ENCODE measurements around the gene SLC9A3.

The SLC9A3 gene

DNA sequence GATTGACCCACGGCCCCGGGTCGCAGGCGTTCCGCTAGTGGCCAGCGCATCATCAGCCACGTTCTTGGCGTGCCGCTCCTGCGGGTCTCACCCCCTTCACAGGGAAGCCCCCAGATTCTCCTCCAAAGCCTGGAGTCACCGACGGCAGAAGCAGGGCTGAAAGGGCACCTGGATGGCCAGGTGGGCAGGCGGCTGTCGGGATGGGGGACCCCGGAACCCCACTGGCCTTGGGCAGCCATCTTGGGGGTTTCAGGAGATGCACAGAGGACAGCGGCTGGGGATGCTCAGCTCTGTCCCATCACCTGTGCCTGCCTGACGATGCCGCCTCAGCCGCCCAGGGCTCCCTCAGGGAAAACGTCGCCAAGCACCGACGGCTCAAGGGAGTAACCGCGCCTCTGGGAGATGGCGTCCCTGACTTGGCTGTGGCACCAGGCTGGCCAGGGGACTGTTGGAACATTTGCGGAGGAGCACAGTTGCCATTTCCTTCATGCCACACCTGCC lies 14.1 kb upstream of the SLC9A3 start:
- DNase-seq: no peak

DNA sequence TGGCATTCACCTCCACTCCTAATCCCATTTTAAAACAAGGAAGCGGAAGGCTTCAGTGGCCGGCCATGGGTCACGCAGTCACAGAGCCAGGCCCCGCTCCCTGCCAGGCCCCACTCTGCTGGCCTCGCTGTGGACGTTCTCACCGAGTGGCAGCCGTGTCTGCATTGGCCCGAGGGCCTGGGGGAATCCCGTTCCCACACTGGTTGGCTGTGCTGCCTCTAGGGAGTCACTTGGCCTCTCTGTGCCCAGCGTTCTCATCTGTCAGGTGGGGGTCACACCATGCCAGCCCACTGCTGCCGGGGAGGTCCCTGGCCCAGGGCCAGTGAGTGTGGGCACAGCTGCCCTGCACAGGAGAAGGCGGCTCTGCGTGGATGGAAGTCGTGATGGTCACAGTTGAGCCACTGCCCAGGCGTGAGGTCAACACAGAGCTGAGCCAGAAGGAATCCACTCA lies 13.4 kb upstream of the SLC9A3 start:
- no peak for DNase-seq

DNA sequence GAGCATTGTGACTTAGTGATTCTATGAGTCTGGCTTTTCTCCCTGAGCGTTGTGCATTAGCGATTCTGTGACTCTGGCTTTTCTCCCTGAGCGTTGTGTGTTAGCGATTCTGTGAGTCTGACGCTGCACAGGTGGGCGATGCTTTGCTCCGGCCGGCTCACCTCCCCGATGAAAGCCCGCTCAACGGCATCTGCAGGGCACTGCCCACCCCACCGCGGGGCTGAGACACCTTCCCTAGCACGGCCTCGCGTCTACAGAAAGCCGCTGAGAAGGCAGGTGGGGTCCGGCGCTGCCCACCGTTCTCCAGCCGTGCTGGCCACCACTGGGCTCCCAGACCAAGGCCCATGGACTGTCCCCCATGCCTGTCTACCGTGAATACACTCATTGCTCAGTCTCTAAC lies 12.8 kb upstream of the SLC9A3 start:
- DNase-seq: no peak

DNA sequence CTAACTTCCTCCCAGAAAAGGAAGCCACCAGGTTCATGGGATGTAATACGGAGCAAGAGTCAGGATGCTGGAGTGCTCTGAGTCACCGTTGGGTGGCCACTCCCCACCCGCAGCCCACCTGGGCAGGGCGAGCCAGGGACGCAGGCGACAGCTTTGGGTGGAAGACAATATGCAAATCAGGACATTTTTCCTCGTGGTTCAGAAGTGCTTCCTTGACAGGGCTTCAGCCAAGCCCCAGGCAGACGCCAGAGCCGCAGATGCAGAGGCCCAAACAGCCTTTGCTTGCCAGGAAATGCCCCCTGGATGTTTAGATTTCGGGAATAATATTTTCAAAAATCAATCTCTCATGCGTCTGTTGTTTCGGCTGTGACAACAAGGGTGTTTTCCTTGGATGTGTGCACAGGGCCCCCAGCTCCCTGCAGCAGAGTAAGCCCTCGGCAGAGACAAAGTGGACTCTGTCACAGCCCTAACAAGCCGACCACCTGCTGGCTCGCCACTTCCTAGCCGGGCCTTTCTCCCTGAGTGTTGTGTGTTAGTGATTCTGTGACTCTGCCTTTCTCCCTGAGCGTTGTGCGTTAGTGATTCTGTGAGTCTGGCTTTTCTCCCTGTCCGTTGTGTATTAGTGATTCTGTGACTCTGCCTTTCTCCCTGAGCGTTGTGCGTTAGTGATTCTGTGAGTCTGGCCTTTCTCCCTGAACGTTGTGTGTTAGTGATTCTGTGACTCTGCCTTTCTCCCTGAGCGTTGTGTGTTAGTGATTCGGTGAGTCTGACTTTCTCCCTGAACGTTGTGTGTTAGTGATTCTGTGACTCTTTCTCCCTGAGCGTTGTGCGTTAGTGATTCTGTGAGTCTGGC lies 11.8 kb upstream of the SLC9A3 start:
- DNase-seq: no peak

DNA sequence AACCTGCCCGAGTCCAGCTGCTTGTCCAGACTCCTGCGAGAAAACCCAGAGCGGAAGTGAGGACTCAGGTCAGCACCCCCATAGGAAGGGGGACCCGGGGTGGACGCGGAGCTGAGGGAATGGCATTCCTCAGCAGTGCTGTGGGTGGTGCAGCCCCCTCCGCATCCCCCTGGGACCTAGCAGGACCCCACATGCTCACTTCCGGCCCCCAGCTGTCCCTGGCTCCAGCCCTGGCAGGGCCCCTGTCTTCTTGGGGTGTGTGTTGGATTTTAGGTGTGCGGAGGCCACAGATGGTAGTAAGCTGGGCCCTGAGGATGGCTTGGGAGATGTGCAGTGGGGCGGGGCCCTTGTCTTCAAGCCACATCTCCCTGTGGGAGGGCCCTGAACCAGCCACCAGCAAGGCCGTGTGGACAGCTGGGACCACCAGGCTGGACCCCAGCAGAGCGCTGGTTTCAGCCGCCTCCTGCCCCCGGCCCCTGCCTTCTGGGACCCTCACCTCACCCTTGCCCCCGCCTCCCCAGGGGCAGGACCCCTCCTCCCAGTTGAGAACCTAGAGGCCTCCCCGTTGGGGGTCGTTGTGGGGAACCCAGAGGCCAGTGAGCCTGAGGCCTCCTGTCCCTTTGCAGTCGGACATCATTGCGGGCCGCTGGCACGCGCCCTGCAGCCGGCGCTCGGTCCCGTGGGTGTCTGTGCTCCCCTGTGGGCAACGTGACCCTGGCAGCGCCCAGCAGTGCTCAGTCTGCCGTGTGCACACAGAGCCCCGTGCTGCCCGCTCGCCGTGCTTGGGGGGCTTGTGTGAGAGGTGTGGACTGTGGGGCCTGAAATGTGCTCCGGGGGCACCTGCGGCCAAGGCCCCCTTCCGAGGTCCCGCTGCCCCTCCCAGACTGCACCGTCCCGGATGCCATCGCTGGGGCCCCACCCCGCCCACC lies 10.8 kb upstream of the SLC9A3 start:
- DNase-seq: no peak

DNA sequence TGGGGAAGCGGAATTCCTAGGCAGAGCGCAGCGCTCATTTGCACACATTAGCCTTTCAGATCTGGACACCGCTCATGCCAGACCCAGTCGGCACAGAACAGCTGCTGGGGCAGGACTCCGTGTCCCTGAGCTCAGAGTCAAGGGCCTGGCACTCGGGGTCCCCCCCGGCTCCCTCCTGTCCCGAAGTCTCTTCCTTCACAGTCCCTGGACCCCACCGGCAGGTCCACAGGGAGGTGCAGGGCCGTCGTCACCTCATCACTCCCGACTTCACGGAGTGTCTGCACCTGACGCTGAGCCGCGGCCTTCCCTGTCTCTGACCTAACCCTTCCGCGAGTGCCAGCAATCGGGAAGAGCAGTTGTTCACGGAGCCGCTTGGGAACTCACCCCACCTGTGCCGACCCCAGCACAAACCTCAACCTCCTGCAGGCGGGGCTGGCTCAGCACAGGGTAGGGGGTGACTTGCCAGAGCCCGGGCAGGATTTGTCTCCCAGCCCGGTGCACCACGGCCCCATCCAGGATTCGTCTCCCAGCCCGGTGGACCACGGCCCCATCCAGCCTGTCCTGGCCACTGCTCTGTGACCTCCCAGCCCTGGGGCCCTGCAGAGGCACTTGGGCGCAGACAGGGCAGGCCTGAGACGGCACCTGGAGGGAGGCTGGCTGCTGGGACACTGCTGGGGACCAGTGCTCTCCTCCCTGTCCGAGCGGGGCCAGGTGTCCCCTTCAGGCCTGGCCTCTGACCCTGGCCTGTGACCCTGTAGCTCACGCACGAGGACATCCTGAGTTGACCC lies 9.9 kb upstream of the SLC9A3 start:
- no peak for DNase-seq

DNA sequence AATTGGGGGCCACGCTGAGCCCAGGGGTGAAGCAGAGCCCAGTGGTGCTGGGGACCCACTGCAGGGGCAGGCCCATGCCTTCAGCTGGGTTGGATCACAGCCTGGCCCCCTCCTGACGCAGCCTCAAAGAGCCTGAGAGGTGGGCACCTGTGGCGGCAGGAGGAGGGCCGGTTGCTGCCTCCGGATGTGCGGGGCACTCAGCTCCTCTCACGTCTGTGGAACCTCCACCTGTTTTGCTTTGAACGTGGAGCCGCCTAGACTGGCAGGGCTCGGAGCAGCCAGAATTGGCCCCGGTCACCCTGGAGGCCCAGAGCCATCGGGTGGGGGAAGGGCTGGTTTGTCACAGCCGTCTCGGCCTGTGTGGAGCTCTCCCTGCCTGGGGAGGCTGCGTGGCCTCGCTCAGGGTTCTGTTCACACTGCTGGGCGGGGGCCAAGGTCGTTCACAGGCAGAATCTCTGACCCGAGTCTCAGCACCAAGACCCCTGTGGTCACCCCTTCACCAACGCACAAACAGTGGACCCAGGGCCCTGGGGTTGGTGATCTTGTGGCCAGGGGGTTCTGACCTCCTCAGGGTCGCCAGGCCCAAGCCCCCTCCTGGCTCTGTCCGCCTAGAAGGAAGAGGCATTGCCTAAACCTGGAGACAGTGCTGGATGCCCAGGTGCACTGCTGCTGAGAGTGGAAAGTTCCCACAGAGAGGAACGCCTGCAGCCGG lies 9.2 kb upstream of the SLC9A3 start:
- DNase-seq: no peak

DNA sequence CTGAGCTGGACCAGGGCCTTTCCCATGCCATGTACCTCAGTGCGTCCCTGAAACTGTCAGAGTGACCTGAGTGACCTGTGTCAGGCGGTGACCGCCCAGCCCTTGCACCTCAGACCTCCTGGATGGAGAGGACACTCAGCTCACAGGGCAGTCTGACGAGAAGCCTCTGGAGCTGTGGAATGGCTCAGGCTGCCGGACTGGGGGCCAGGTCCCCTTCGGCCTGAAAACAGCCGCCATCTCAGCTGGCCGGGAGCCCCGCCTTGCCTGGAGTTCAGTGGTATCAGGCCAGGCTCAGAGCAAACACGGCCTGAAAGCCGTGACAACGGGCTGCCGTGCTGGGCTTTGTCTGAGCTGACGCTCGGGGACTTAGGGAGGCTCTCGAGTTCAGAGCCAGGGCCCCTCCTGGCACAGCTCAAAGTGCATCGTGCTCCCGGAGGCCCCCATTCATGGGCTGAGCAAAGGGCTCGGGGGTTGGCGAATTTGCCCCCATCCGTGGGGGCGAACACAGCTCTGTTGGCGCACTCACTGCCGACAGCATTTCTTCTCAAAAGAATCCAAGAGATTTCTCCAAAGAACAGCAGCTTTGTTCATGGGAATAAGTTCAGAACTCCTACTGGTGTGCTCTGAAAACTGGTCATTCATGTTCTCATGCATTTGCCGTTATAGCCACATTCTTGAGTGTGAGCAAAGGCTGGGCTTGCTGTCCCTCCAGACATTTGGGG lies 8.4 kb upstream of the SLC9A3 start:
- DNase-seq: no peak

DNA sequence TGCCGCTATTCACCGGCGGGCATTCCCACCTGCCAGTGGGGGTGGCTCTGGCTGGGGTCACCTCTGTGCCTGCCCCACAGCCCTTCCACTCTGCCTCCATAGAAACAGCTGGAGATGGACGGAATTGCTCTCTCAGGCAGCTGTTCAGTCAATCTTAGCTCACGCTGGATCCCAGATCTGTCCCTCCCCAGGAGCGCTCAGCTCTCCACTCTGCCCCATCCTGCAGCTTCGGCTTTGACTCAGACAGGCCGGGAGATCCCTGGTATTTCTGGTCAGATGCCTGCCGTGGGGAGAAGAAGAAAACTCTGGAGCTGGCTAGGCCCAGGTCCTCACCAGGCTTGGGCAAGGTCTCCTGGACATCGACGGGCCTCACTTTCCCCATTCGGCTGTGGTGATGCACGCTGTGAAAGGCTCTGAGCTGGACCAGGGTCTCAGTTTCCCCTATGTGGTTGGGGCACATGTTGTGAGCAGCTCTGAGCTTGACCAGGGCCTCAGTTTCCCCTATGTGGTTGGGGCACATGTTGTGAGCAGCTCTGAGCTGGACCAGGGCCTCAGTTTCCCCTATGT lies 7.6 kb upstream of the SLC9A3 start:
- no peak for DNase-seq

DNA sequence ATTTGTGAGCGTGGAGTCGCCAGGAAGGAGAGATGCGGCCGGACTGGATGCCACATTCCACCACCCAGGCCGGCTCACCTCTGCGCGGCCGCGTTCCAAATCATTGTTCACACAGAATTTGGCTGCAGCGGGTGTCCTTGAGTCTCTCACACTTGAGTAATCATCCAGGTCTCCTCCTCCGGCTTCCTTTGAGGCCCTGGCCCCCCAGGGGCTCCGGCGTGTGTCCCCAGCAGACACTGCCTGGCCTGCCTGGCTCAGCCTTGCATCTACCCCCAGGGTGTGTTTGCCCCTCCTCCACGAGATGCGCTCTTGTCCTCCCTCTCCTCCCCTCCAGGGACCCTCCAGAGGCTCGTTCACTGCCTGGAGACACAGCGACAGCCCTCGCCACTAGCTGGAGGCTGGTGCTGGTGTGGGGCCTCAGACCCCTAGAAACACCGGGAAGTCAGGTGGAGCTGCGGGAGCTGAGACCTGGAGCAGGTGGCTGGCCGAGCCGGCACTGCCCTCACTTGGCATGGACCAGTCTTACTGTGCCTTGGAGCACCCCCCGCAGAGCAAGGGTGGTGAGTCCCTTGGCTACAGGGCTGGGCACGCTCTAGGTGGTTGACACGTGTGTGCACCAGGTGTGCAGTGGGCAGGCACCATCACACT lies 7.0 kb upstream of the SLC9A3 start:
- no peak for DNase-seq

DNA sequence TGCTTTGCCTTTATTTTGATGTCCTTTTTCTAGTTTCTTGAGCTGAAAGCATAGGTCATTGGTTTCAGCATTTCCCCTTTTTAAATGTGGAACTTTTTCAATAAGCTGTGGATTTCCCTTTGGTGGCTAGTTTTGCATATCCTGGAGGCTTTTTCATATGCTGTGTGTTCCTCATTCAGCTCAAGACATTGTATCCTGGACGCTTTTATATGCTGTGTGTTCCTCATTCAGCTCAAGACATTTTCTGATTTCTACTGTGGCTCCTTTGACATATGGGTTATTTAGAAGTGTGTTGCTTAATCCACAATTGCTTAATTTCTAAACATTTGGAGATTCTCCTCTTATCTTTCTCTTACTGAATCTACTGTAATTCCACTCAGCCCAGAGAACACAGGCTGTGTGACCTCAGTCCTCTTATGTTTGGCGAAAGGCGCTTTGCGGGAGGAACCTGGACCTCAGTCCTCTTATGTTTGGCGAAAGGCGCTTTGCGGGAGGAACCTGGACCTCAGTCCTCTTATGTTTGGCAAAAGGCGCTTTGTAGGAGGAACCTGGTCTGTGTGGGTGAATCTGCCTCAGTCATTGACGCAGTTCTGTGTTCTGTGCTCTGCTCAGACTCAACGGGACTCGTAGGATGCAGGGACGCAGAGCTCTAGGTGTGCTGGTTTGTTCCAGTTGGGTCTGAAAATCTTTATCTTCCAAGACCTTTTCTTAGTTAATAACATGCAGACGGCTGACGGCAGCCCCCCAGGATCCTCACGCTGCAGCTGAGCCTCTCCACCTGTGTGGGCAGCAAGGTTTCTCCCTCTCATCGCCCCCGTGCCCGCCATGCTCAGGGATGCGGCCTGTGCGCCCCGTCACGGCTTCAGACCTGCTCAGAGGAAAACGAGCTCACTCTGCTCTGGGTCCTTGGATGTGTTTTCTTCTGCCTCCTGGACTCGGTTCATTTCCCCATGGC lies 6.0 kb upstream of the SLC9A3 start:
- DNase-seq: no peak

DNA sequence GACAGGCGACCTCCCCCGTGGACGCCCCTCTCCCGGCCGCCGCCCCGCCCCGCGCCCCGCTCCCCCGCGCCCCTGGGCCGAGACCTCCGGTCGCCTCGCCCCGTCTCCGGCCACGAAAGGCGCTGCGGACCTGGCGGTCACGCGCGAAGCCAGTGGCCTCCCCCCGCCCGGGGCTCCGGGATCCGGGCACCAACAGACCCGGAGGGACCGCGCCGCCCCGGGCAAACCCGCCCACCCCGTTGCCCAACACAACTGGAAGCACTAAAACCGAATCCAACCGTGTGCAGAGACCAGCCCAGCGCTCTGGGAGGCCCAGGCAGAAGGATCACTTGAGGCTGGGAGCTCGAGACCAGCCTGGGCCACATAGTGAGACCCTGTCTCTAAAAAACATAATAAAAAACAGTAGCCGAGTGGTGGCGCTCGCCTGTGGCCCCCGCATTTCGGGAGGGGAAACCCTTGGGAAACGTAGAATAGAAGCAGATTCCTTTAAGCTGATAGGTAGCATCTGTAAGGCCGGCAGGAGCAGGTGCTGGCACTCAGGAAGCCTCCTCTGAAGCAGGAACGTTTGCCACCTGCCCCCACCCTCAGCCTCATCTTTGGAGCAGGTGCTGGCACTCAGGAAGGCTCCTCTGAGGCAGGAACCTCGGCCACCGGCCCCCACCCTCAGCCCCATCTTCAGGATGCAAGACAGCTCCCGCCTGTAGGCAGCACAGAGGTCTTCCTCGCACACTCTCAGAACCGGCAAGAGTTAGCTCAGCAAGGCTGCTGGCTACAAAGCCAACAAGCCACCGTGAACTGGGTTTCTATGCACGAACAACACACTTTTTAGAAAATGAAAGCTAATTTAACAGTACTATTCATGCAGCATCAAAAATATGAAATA lies 4.6 kb upstream of the SLC9A3 start:
- DNase-seq: no peak

DNA sequence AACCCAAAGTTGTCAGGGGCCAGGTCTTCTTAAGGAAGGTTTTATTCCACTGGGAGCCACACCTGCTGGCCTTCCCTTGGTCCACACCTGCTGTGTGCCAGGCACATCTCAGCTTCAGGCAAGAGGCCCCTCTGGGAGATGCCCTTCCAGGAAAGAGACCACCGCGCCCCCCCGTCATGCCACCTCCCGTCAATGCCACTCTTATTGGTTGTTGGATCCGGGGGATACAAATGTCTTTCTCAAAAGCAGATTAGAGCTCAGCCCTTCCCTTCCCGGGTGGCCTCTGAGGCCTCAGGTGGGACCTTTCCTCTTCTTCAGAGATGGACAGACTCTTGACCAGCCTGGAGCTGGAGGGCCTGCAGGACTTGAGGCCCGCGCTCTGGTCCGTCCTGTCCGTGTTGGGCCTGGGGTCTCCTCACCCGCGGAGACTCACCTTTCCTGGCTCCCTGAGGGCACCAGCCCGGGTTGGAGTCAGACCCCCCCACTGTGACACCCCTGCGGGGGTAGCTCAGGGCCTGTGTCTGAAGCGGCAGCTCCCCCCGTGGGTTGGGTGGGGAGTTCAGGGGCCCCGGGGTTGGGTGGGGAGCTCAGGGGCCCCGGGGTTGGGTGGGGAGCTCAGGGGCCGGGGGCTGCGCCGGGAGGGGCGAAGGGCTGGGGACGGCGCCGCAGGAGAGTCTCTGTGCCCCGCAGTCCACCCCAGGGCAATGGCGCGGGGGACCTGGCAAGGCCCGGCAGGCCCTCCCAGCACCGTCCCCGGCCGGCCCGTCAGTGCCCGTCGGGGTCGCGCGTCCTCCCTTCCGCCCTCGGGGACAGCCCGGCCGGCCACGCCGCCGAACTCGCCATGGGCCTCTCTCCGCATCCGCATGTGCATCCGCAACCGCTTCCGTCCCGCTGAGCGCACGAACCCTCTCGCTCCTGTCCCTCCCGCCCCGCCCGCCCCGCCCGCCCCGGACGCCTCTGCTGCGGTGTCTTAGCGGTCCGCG lies 3.7 kb upstream of the SLC9A3 start:
- DNase-seq: no peak

DNA sequence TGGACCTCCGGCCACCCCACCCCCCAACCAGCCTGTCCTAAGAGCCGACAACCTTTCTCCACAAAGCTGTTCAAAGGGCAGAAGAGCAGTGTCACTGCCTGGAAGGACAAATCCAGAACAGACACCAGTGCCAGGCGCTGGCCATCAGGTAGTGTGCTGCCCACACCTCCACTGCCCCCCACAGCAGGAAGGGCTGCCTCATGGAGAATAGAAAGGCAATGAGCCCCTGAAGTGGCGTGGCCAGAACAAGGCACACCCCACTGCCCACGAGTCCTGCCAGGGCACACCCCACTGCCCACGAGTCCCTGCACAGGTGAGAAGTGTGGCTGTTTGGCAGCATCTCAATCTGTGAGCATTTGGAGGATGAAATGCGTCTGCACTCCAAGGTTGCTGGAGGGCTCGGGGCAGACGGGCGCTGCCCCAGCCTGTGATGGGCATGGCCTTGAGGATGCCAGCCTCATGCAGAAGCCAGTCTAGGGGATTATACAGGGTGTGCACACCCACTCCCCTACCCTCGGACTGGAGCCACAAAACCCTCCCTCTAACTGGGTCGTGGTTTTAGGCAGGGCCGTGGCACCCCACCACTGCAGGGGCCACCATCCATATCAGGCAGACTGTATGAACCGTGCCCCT lies 2.3 kb upstream of the SLC9A3 start:
- no peak for DNase-seq

DNA sequence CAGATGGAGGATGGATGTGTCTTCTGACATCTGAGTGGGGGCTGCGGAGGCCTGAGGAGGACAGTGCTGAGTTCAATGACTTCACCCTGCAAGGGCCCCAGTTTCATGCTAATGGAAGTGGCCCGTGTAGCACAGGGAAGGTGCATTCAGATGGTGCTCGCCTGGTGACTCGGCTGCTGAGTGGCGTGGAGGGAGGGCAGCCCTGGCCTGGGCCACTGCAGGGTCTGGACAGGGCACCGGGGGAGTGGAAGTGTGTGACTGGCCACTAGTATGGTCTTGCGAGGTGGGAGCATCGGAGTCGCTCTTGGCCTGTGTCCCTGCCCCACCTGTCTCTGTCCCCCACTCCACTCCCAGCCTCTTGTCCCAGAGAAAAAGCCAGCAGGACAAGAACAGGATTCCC lies 1.7 kb upstream of the SLC9A3 start:
- no peak for DNase-seq

DNA sequence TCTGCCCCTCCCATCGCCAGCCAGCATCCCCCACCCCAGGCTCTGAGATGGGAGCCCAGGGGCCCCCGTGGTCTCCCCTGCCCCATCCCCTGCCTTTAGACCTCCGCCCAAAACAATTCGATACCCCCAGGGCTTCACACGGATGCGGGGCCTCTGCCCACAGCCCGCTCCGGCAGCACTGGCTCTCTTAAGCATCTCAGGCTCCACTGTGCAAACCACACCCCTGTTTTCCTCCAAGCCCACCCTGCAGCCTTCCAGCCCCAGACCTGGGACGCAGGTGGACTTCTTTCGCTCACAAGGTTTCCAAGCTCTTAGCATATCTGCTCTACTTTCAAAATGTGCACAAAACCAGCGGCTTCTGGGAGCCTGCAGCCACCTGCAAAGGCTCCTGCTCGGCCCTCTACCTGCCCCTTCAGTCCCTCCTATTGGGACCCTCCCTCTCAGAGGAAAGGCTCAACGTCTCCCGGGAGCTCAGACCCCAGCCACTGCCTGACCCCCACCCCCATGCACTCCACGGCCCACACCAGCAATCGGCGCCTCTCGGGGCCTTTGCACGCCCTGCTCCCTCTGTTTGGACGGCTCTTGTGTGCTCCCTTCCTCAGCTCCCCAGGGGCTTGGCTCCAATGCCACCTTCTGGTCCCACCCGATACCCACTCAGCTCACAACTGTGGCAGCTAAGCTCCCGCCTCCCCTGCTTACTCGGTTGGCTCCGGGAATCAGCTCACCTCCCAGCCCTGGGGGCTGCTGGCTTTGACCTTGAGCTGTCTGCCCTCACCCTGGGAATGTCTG lies 918 bp upstream of the SLC9A3 start:
- DNase-seq: no peak
